ENCODE results near the gene PARD3. TPM values are rescaled to one million over a fixed set of nuclear protein-coding genes. Genes with fewer than 3 reads are reported as not detected.

The PARD3 gene
- total and polyA plus RNA-seq, 10 of the 15 experiments (the other 5 are each of a cell fraction or from before 2014, with no cell fraction given): 2.6 to 43.1 (median 13.9) TPM

- ChIA-PET RAD21 (ENCODE audit: unreplicated experiment) (interaction anchor here (0.7 to 1.6 kb wide), 3 partner anchors 18 to 52 kb away, joined by 3 read pairs; no protein-coding TSS in a partner anchor), CTCF (interaction anchor here (0.9 kb wide), 1 partner anchor 24 kb away, joined by 3 read pairs; no protein-coding TSS in a partner anchor), SMC1A (ENCODE audit: uncharacterized antibody, unreplicated experiment) (interaction anchor here (0.9 kb wide), 1 partner anchor 49 kb away, joined by 3 read pairs; no protein-coding TSS in a partner anchor), POLR2A (interaction anchor here (0.6 kb wide), 1 partner anchor 184 kb away, joined by 3 read pairs; no protein-coding TSS in a partner anchor)
- 32% methylated on average over 8 of the region's 8 CpGs for WGBS (ENCODE audit: insufficient coverage, insufficient replicate concordance, low lambda C conversion rate, missing lambda C conversion rate)
- intact Hi-C loops (cut with micrococcal nuclease; ENCODE audit: unreplicated experiment) (no loop called here), in situ Hi-C loops (cut with MboI) (no loop called here)
- BruUV-seq (replicated peaks): no TSS peak
- H3K4me1 ChIP-seq (ENCODE audit: control insufficient read depth, insufficient read depth, low read length): no peaks in the 10 kb centered on the region
- H3K9ac ChIP-seq (ENCODE audit: control insufficient read depth, insufficient read depth, low read length): no peak overlapping the region
- H3K9me3 ChIP-seq (replicated peaks; ENCODE audit: control insufficient read depth, insufficient read depth, low read length): no peaks in the 10 kb centered on the region
- no peak for DNase-seq (ENCODE audit: low read depth, low spot score)
- FAIRE-seq: no peak
- no peak overlapping the region for H2AFZ ChIP-seq (ENCODE audit: control insufficient read depth, low read depth, low read length)
- H3K27me3 ChIP-seq (replicated peaks in 1 of 2; ENCODE audit: control insufficient read depth in 2 of 2, insufficient read depth in 2 of 2, low read length in 1 of 2): no peaks in the 10 kb centered on the region
- ATAC-seq: no peak
- no peak overlapping the region for H3K4me2 ChIP-seq (ENCODE audit: control insufficient read depth, insufficient read depth)
- H3K79me2 ChIP-seq (ENCODE audit: control insufficient read depth, insufficient read depth, low read length): no peaks in the 10 kb centered on the region
- no peak overlapping the region for H3K27ac ChIP-seq (ENCODE audit: control insufficient read depth, insufficient read depth)
- TF ChIP-seq SREBF1 (IDR thresholded peaks at IDR 0.05; ENCODE audit: low read length): no peak
- no peak overlapping the region for H3K4me3 ChIP-seq
- H4K20me1 ChIP-seq (ENCODE audit: control insufficient read depth, insufficient read depth): no peaks in the 10 kb centered on the region
- no peaks in the 10 kb centered on the region for H3K36me3 ChIP-seq (ENCODE audit: control insufficient read depth in 2 of 2, insufficient read depth in 2 of 2, low read length in 1 of 2)
Observed at GRCh38 chr10:34861293-34862021, 46.4 kb upstream of the PARD3 start.

GRCh38 chr10:34859170-34859569 is 44.1 kb upstream of the PARD3 start:
- intact Hi-C loops (cut with micrococcal nuclease; ENCODE audit: unreplicated experiment): no loop called here
- no peaks in the 10 kb centered on the region for H3K4me1 ChIP-seq (ENCODE audit: control insufficient read depth, insufficient read depth, low read length)
- H3K27ac ChIP-seq (ENCODE audit: control insufficient read depth, insufficient read depth): no peak overlapping the region
- no peaks in the 10 kb centered on the region for H3K9me3 ChIP-seq (replicated peaks; ENCODE audit: control insufficient read depth, insufficient read depth, low read length)
- ATAC-seq: no peak
- no peak overlapping the region for H2AFZ ChIP-seq (ENCODE audit: control insufficient read depth, low read depth, low read length)
- in situ Hi-C loops (cut with MboI): no loop called here
- ChIA-PET POLR2A (interaction anchor here (0.6 to 0.9 kb wide), 2 partner anchors 8 to 38 kb away, joined by 4 to 5 read pairs; no protein-coding TSS in a partner anchor), SMC1A (ENCODE audit: uncharacterized antibody, unreplicated experiment) (no interaction called here), RAD21 (ENCODE audit: unreplicated experiment) (no interaction called here), CTCF (interaction anchor here (1.9 kb wide), 1 partner anchor 57 kb away, joined by 4 read pairs; no protein-coding TSS in a partner anchor)
- H3K36me3 ChIP-seq (ENCODE audit: control insufficient read depth in 2 of 2, insufficient read depth in 2 of 2, low read length in 1 of 2): no peaks in the 10 kb centered on the region
- no peaks in the 10 kb centered on the region for H3K27me3 ChIP-seq (replicated peaks in 1 of 2; ENCODE audit: control insufficient read depth in 2 of 2, insufficient read depth in 2 of 2, low read length in 1 of 2)
- H3K9ac ChIP-seq (ENCODE audit: control insufficient read depth, insufficient read depth, low read length): no peak overlapping the region
- no peak overlapping the region for H3K4me2 ChIP-seq (ENCODE audit: control insufficient read depth, insufficient read depth)
- BruUV-seq (replicated peaks): no TSS peak
- no peak for TF ChIP-seq SP1 (IDR thresholded peaks at IDR 0.05; ENCODE audit: low read depth, low read length)
- no peak for TF ChIP-seq BCL11A (IDR thresholded peaks at IDR 0.05; ENCODE audit: low read depth, low read length)
- TF ChIP-seq RELB (IDR thresholded peaks at IDR 0.05; ENCODE audit: low read depth): no peak
- no peak for DNase-seq (ENCODE audit: low read depth, low spot score)
- H3K4me3 ChIP-seq: no peak overlapping the region
- no peaks in the 10 kb centered on the region for H3K79me2 ChIP-seq (ENCODE audit: control insufficient read depth, insufficient read depth, low read length)
- no peaks in the 10 kb centered on the region for H4K20me1 ChIP-seq (ENCODE audit: control insufficient read depth, insufficient read depth)
- no peak for FAIRE-seq

Measured in GM12878 (cell line).